NCI-H526 treated with DMSO at 0.1 percent for 48 hours (cell line): ENCODE data around the gene YIPF3.
"Not testable (repeated sequence)": the region's sequence is repeated elsewhere in the genome, so short reads cannot be mapped to it uniquely, and the experiment has no call there.

ENCODE experiments used
- DNase-seq: peaks from one replicate; lab custom pipeline; 2025; lab: John Stamatoyannopoulos, UW

YIPF3 gene

DNA sequence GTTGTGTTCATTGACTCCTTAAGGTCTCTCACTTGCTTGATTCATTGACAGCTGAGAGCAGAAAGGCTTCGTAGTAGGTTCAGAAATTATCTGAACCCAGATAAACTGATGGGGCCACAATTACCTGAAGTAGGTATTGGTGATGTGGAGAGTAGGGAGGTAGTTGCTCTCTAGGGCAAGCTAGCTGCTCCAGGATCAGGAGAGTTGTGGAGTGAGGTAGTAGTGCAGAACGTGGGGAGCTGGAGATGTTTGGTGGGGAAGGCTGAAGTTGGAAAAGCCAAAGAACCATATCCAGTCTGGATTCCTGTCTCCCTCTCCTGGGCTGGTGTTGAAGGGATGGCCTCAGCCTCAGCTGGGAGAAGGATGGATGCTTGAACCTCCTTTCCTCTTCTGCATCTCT is 23.5 kb downstream of the YIPF3 start:
- no peak for DNase-seq

DNA sequence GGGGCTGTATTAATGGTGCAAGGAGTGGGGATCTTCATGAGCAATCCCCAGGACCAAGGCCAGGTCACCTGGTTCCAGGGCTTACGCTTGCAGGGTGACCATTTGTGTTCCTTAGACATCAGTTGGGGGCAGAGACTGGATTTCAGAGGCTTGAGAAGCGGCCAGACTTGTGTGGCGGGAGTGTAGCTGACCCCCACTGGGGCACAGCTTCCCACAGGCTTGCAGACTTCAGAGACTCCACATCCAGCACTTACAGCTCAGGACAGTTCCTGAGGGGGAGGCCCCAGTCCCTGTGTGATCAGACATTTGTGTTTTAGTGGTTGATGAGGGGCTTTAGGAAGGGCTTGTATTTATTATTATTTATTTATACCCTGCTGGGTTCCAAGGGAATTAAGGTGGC is 24.1 kb downstream of the YIPF3 start:
- DNase-seq: no peak

GRCh38 chr6:43491750-43492661 is 24.7 kb downstream of the YIPF3 start:
- no peak for DNase-seq

GRCh38 chr6:43490523-43490939 is 26.2 kb downstream of the YIPF3 start:
- no peak for DNase-seq

DNA sequence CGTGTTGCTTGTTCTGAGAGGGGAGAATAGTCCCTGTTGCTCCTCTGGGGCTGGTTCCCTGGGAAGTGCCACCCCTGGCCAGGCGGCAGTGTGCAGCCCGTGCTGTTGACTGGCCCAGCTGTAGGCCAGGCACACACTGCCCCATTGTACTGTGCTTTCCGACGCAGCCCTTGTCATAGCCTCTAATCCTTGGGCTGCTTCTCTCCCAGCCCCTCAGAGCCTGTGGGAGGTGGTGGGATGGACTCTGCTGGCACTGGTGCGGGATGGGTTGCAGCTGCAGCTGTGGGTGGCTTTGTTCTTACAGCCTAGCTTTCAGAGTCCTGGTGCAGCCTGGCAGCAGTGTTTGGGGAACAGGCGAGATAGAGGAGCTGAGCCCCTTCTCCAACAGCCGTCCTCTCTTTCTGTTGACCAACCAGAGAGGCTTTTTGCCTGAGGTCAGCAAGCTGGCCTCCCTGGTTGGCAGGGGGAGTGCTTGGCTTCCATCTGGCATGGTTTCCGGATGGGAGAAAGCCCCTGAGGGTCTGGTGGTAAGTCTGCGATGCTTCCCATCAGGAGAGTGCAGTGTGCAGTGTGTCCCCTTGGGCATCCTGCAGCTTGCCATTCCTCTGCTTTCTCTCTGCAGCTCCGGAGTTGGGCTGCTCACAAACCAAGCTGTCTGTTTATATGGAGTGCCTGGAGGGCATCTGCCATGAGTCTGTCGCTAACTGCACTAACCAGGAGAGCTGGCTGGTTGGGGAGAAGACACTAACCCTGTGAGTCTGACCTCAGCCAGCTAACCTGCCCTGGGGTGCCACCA is 27.3 kb downstream of the YIPF3 start:
- no peak for DNase-seq

DNA sequence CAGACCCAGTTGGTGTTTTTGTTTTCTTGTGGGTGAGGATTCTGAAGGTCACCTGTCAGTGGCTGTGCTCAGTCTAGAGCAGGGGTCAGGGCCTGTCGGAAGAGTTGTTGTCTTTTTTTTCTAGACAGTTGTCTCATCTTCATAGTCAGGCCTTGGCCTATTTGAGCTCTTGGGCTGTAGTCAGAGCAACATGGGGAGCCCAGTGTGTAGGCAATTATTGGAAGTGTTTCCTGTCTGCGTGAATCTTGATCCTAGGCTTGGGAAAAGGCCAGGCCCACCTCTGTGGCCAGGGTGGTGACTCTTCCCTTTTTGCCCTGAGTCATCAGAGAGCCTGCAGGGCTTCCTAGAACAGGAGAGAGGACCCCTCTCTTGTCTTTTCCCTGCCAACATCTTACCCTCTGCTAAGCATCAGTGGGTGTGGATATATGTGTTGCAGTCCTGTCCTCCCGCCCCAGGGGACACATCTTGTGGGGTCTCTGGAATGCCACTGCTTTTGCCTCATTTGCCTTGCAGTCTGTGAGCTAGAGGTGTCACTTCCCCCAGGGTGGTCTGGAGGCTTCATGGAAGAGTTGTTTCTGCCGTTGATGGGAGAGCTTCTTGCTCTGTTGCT is 28.0 kb downstream of the YIPF3 start:
- no peak for DNase-seq

GRCh38 chr6:43481591-43482236 is 35.0 kb downstream of the YIPF3 start:
- DNase-seq: no peak

GRCh38 chr6:43481075-43481474 is 35.7 kb downstream of the YIPF3 start:
- no peak for DNase-seq

GRCh38 chr6:43478008-43478372 is 38.7 kb downstream of the YIPF3 start:
- no peak for DNase-seq

- DNase-seq: peak; percentile 71
Observed at GRCh38 chr6:43477235-43478007, 39.3 kb downstream of the YIPF3 start, which contains the start of gene TJAP1. TJAP1 (plus strand) TSS chr6:43477570; CDS start chr6:43499002, 21,432 bp downstream.

DNA sequence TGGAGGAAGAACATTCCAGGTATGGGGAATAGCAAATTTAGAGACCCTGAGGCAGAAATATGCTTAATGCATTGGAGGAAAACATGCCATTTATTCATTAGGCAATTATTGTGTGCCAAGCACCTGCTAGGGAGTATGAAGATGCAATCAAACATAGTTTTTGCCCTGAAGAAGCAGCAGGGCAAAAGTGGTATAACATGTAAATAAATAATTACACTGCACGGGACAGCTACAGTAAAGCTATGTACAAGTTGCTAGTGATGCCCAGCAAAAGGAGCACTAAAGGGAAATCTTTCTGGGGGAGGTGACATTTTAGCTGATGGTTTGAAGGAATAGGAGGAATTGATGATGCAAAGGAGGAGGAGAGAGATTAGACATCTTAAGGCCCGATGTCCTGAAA is 40.0 kb downstream of the YIPF3 start:
- no peak for DNase-seq

DNA sequence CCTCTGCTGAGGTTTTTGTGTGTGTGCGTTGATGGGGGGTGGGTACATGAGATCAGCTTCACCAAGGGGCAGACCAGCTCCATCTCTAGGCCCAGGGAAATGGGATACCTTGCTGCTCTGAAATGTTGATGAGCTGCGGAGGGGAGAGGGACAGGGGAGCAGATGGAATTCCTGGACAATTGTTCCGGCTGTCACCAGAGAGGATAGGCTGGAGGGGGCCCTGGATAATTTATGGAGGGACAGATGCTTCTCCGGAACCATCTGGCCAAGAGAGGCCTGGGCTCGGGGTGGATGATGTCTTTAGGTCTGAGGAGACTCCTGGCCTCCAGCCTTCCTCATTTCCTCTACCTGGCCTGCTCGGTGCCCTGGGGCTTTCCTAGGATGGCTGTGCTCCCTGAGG is 41.2 kb downstream of the YIPF3 start:
- no peak for DNase-seq

- no peak for DNase-seq
Observed at GRCh38 chr6:43472515-43472914, 44.2 kb downstream of the YIPF3 start.

DNA sequence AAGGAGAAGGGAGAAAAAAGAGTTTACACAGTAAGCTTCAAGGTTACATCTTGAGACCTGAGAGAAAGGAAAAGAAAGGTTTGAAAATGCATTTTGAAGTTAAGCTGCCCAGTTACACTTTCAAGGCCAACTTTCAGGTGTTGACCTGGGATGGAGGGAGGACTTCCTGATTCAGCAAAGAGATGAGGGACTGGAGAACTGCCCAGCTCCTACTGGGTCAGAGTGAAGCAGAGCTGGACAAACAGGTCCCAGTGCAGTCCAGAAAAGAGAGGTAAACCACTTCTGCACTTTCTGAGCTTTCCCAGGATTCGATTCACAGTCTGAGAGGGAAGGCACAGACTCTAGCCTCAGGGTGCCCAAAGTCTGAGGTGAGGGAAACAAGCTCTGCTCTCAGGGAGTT is 45.3 kb downstream of the YIPF3 start:
- DNase-seq: no peak

- DNase-seq: no peak
Observed at GRCh38 chr6:43469947-43470346, 46.8 kb downstream of the YIPF3 start.

DNA sequence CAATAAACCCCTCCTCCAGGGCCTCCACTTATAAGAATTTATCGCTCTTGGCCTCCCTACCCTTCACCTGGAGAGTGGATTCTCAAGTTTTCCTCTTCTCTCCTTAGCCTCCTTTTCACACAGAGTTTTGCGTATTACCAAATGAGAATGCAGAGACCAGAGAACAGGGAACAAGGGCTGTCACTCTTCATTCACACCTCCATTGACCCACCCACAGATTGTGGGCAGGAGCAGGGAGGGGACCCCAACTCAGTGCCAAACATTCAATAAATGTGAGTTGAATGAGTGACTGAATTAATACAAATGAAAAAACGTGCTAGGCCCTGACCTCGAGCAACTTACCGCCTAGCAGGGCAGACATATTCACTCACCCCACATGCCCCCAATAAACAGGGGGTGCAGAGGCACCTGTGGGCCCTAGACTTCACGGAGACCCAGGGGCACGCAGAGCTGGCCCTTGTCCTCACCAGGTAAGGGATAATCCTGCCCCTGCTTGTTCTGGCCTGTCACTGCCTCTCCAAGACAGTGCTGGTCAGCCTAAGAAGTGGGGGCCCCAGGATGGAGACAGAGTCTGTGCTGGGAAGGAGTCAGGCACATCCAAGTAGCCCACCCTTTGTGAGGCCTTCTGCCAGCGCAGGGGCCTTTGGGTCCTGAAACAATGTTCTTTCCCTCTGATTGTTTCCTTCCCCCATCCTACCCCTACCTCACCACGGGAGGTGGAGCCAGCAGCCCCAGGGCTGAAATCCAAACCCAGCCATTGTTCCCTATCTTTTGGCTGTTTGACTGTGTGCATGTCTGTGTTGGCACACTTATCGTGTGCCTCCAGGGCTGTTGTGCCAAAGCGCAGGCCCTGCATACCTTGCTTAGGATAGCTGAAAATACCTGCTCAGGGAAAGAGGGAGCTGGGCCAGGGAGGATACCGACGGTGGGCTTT is 47.7 kb downstream of the YIPF3 start:
- DNase-seq: no peak

GRCh38 chr6:43468240-43468639 is 48.5 kb downstream of the YIPF3 start:
- DNase-seq: no peak

DNA sequence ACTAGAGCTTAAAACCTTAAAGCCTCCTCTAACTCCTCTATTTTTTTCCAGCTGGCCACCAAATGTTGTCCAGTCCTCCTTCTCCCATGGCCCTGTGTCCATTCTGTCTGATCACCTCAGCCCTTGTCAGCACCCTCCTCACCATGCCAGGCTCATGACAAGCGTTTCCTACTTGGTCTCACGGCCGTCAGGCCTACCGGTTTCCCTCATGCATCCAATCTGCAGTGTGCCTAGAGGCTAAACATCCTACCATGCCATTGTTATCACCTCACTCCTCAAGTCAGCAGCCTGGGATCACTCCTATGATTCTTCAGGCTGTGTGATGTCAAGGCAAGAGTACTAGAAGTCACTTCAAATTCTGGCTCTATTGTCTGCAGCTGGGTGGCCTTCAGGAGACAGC is 49.0 kb downstream of the YIPF3 start:
- no peak for DNase-seq

GRCh38 chr6:43467265-43467664 is 49.5 kb downstream of the YIPF3 start:
- DNase-seq: not testable (repeated sequence)

DNA sequence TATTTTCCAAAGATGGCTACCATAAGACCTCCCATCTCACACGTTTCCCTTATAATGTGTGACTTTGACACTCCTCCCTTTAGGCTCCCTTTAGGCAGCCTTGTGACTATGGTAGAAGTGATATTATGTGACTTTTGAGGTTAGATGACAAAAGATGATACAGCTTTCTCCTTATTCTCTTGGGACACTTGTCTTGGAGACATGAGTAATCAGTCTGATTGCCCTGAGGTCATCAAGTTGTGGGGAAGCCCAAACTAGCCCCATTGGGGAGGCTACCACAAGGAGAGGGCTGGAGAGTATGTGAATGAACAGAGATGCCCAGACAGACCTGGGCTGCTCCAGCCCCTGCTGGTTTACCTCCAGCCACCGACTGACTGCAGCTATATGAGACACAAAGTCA is 50.8 kb downstream of the YIPF3 start:
- DNase-seq: no peak
